IPS-18a (cell line): ENCODE results near the gene SYCE3.

Experiments
- H3K27ac ChIP-seq: one replicate; pipeline ENCODE4 v1.5.1; 2013; ENCODE audit warnings: low read length
- H3K27me3 ChIP-seq: one replicate; pipeline ENCODE4 v1.6.1; 2013; ENCODE audit warnings: mild to moderate bottlenecking, low read length; ENCODE audit not compliant: control insufficient read depth, insufficient read depth
- H3K36me3 ChIP-seq: one replicate; pipeline ENCODE4 v1.6.1; 2013; ENCODE audit warnings: low read depth, low read length; ENCODE audit not compliant: control insufficient read depth
- H3K4me1 ChIP-seq: one replicate; pipeline ENCODE4 v1.6.1; 2013; ENCODE audit warnings: low read depth, low read length; ENCODE audit not compliant: control insufficient read depth
- H3K4me3 ChIP-seq: one replicate; pipeline ENCODE4 v1.5.1; 2013; ENCODE audit warnings: low read length
- H3K9ac ChIP-seq: one replicate; pipeline ENCODE4 v1.6.1; 2013; ENCODE audit warnings: mild to moderate bottlenecking, low read length, moderate library complexity
- H3K9me3 ChIP-seq: one replicate; pipeline ENCODE4 v1.6.1; 2013; ENCODE audit warnings: low read depth, low read length; ENCODE audit not compliant: control insufficient read depth

The SYCE3 gene

GRCh38 chr22:50581031-50581949 is 18.6 kb upstream of the SYCE3 start:
- H3K27me3 ChIP-seq = no peaks in the 10 kb centered on the region
- H3K4me1 ChIP-seq = peaks cover 5% of the 10 kb centered on the region
- H3K4me3 ChIP-seq = peak overlapping the region; percentile 92
- peak overlapping the region; percentile 77 for H3K9ac ChIP-seq
- H3K27ac ChIP-seq = no peak overlapping the region
- H3K36me3 ChIP-seq = peaks cover 7% of the 10 kb centered on the region
- H3K9me3 ChIP-seq = no peaks in the 10 kb centered on the region

- Histone ChIP-seq H3K4me1 (peaks cover 5% of the 10 kb centered on the region), H3K9ac (no peak overlapping the region), H3K27ac (no peak overlapping the region), H3K36me3 (peaks cover 7% of the 10 kb centered on the region), H3K27me3 (no peaks in the 10 kb centered on the region), H3K4me3 (no peak overlapping the region), H3K9me3 (no peaks in the 10 kb centered on the region)
These were observed 17.0 kb upstream of the SYCE3 start for GRCh38 chr22:50579752-50580151.

GRCh38 chr22:50578776-50579310 is 16.1 kb upstream of the SYCE3 start:
- H3K27ac ChIP-seq = no peak overlapping the region
- no peak overlapping the region for H3K9ac ChIP-seq
- H3K27me3 ChIP-seq = no peaks in the 10 kb centered on the region
- H3K9me3 ChIP-seq = no peaks in the 10 kb centered on the region
- no peak overlapping the region for H3K4me3 ChIP-seq
- H3K4me1 ChIP-seq = peaks cover 5% of the 10 kb centered on the region
- H3K36me3 ChIP-seq = peaks cover 12% of the 10 kb centered on the region

GRCh38 chr22:50577987-50578775 is 15.5 kb upstream of the SYCE3 start, which contains the start of gene CPT1B:
TSS of gene CPT1B (minus strand) at chr22:50578427. CDS start at chr22:50577915, 512 bp downstream.
- no peak within 1 kb of the TSS for H3K9ac ChIP-seq
- H3K9me3 ChIP-seq = no peaks in the 10 kb centered on the region
- no peak within 1 kb of the TSS for H3K4me3 ChIP-seq
- peaks cover 12% of the 10 kb centered on the region for H3K36me3 ChIP-seq
- no peaks in the 10 kb centered on the region for H3K4me1 ChIP-seq
- no peaks in the 10 kb centered on the region for H3K27me3 ChIP-seq
- H3K27ac ChIP-seq = no peak within 1 kb of the TSS

- Histone ChIP-seq H3K9ac (no peak overlapping the region), H3K27ac (no peak overlapping the region), H3K9me3 (no peaks in the 10 kb centered on the region), H3K4me3 (no peak overlapping the region), H3K4me1 (no peaks in the 10 kb centered on the region), H3K27me3 (no peaks in the 10 kb centered on the region), H3K36me3 (peaks cover 12% of the 10 kb centered on the region)
These were observed 14.9 kb upstream of the SYCE3 start for GRCh38 chr22:50577697-50577986.

GRCh38 chr22:50576806-50577696 is 14.3 kb upstream of the SYCE3 start:
- Histone ChIP-seq H3K4me1 (no peaks in the 10 kb centered on the region), H3K27ac (no peak overlapping the region), H3K9ac (no peak overlapping the region), H3K36me3 (peaks cover 14% of the 10 kb centered on the region), H3K9me3 (no peaks in the 10 kb centered on the region), H3K27me3 (no peaks in the 10 kb centered on the region), H3K4me3 (no peak overlapping the region)

GRCh38 chr22:50576070-50576469 is 13.4 kb upstream of the SYCE3 start:
- Histone ChIP-seq H3K27ac (no peak overlapping the region), H3K9me3 (no peaks in the 10 kb centered on the region), H3K27me3 (no peaks in the 10 kb centered on the region), H3K36me3 (peaks cover 24% of the 10 kb centered on the region), H3K4me1 (no peaks in the 10 kb centered on the region), H3K9ac (no peak overlapping the region), H3K4me3 (no peak overlapping the region)

- H3K9ac ChIP-seq = no peak overlapping the region
- H3K4me3 ChIP-seq = no peak overlapping the region
- H3K4me1 ChIP-seq = no peaks in the 10 kb centered on the region
- no peaks in the 10 kb centered on the region for H3K9me3 ChIP-seq
- no peaks in the 10 kb centered on the region for H3K27me3 ChIP-seq
- no peak overlapping the region for H3K27ac ChIP-seq
- H3K36me3 ChIP-seq = peaks cover 29% of the 10 kb centered on the region
These were observed 12.8 kb upstream of the SYCE3 start for GRCh38 chr22:50575426-50575941.

- Histone ChIP-seq H3K4me1 (no peaks in the 10 kb centered on the region), H3K27me3 (no peaks in the 10 kb centered on the region), H3K9ac (no peak overlapping the region), H3K4me3 (no peak overlapping the region), H3K36me3 (peaks cover 36% of the 10 kb centered on the region), H3K9me3 (no peaks in the 10 kb centered on the region), H3K27ac (no peak overlapping the region)
These were observed 11.7 kb upstream of the SYCE3 start for GRCh38 chr22:50574383-50574755.

GRCh38 chr22:50573491-50574382 is 11.0 kb upstream of the SYCE3 start:
- Histone ChIP-seq H3K27ac (no peak overlapping the region), H3K9me3 (no peaks in the 10 kb centered on the region), H3K4me1 (no peaks in the 10 kb centered on the region), H3K27me3 (no peaks in the 10 kb centered on the region), H3K36me3 (peaks cover 39% of the 10 kb centered on the region), H3K9ac (no peak overlapping the region), H3K4me3 (no peak overlapping the region)
